GM21381 (cell line): ENCODE results near the gene PRKAR1A.

Source experiments
- ATAC-seq: cut with Tn5 transposase; IDR thresholded peaks from one replicate; pipeline ENCODE4 v1.9.1; 2021; ENCODE audit warnings: mild to moderate bottlenecking, moderate library complexity; ENCODE audit not compliant: unreplicated experiment

PRKAR1A gene

GRCh38 chr17:68541816-68542215 lies 29.6 kb downstream of the PRKAR1A start:
- ATAC-seq = no peak

- ATAC-seq = no peak
Measured at GRCh38 chr17:68542698-68543463, 30.7 kb downstream of the PRKAR1A start.

- ATAC-seq = no peak
Measured at GRCh38 chr17:68544111-68544915, 32.1 kb downstream of the PRKAR1A start.

- no peak for ATAC-seq
Measured at GRCh38 chr17:68556551-68556950, 44.3 kb downstream of the PRKAR1A start.

- no peak for ATAC-seq
Measured at GRCh38 chr17:68559316-68559715, 47.1 kb downstream of the PRKAR1A start.

GRCh38 chr17:68560966-68561720 lies 48.9 kb downstream of the PRKAR1A start:
- ATAC-seq = no peak

- ATAC-seq = no peak
Measured at GRCh38 chr17:68562736-68563135, 50.5 kb downstream of the PRKAR1A start.

- ATAC-seq = no peak
Measured at GRCh38 chr17:68564415-68565111, 52.3 kb downstream of the PRKAR1A start.

- no peak for ATAC-seq
Measured at GRCh38 chr17:68565661-68566441, 53.6 kb downstream of the PRKAR1A start.

- no peak for ATAC-seq
Measured at GRCh38 chr17:68566442-68566738, 54.2 kb downstream of the PRKAR1A start.

- ATAC-seq = no peak
Measured at GRCh38 chr17:68567035-68567434, 54.8 kb downstream of the PRKAR1A start.

GRCh38 chr17:68567581-68567980 lies 55.4 kb downstream of the PRKAR1A start:
- no peak for ATAC-seq

GRCh38 chr17:68568581-68568980 lies 56.4 kb downstream of the PRKAR1A start:
- no peak for ATAC-seq

GRCh38 chr17:68569346-68569745 lies 57.1 kb downstream of the PRKAR1A start:
- no peak for ATAC-seq

- ATAC-seq = no peak
Measured at GRCh38 chr17:68570526-68570925, 58.3 kb downstream of the PRKAR1A start.

GRCh38 chr17:68572138-68572842 lies 60.1 kb downstream of the PRKAR1A start:
- no peak for ATAC-seq

- ATAC-seq = no peak
Measured at GRCh38 chr17:68573338-68573737, 61.1 kb downstream of the PRKAR1A start.

- ATAC-seq = no peak
Measured at GRCh38 chr17:68576137-68576536, 63.9 kb downstream of the PRKAR1A start.

- ATAC-seq = no peak
Measured at GRCh38 chr17:68576811-68577496, 64.7 kb downstream of the PRKAR1A start.
